GM18873 (cell line): ENCODE measurements around the gene APOE.
"Not testable (repeated sequence)": the region's sequence is repeated elsewhere in the genome, so short reads cannot be mapped to it uniquely, and the experiment has no call there.

Experiments used
- ATAC-seq: cut with Tn5 transposase; IDR thresholded peaks from one replicate; pipeline ENCODE4 v1.9.1; 2021; ENCODE audit warnings: mild to moderate bottlenecking, moderate library complexity, moderate number of reproducible peaks; ENCODE audit not compliant: unreplicated experiment, low FRiP score

APOE gene

DNA sequence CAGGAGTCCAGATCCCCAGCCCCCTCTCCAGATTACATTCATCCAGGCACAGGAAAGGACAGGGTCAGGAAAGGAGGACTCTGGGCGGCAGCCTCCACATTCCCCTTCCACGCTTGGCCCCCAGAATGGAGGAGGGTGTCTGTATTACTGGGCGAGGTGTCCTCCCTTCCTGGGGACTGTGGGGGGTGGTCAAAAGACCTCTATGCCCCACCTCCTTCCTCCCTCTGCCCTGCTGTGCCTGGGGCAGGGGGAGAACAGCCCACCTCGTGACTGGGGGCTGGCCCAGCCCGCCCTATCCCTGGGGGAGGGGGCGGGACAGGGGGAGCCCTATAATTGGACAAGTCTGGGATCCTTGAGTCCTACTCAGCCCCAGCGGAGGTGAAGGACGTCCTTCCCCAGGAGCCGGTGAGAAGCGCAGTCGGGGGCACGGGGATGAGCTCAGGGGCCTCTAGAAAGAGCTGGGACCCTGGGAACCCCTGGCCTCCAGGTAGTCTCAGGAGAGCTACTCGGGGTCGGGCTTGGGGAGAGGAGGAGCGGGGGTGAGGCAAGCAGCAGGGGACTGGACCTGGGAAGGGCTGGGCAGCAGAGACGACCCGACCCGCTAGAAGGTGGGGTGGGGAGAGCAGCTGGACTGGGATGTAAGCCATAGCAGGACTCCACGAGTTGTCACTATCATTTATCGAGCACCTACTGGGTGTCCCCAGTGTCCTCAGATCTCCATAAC, at the start of gene APOE:
APOE (plus strand) TSS at position 360 of the 724 bp plus-strand sequence. CDS start 829 bp downstream, outside the sequence.
- ATAC-seq: no peak

DNA sequence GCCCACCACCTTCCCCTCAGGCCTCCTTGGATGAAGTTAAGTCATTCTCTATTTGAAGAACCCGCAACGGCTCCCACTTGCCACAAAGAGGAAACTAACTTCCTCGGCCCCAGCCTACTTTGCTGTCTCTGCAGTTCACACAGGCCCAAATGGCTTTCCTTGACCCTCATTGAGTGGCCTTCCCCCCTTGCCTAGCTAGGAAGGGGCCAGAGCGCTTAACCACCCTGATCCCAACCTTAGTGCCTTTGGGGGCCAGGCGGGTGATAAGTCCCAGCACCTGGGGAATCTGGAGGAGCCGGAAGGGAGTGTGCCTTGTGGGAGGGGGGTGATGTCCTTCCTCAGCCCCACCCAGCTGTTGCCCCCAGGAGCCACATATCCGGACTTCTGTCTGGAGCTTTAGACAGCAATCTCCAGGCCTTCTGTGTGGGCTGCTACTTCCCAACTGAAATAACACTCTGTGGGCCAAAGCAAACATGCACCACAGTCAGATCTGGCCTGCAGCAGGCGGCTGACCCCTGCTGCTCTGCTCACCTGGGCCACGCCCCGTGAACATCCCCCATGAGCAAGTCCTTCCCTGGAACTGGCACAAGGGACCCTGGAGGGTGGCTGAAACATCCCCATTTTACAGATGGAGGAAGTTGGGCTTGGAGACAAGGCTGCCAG, 49.0 kb upstream of the APOE start:
- ATAC-seq: no peak

DNA sequence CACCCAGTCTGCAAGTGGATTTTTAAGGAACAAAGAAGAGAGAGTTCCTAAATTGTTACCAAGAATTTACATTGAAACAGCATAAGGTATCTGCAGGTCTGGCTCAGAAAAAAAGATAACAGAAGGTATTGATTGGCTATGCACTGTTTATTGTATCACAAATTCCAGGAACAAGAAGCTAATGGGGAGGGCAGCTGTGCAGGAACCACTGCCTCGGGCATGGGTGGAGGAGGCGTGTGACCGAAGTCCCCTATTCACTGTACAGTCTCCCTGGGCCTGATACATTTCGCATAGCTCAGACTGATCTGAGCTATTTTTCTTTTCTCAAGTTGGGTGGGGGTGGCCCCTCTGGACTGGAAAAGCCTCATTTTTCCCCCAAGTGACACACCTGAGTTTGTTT, 47.8 kb upstream of the APOE start:
- no peak for ATAC-seq

DNA sequence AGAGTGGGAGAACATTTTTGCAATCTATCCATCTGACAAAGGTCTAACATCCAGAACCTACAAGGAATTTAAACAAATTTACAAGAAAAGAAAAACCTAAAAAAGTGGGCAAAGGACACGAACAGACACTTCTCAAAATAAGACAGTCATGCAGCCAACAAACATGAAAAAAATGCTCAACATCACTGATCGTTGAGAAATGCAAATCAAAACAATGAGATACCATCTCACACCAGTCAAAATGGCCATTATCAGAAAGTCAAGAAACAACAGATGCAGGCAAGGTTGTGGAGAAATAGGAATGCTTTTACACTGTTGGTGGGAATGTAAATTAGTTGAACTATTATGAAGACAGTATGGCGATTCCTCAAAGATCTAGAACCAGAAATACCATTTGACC, 44.0 kb upstream of the APOE start:
- not testable (repeated sequence) for ATAC-seq

DNA sequence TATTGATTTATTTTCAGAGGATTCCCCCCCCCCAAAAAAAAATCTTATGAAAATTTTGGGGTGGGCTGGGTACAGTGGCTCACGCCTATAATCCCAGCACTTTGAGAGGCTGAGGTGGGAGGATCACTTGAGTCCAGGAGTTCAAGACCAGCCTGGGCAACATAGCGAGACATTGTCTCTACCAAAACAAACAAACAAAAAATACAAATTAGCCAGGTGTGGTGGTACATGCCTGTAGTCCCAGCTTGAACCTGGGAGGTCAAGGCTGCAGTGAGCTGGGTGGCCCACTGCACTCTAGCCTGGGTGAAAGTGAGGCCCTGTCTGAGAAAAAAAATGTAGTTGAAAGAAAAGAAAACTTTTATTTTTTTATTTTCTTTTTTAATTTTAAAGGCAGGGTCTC, 41.6 kb upstream of the APOE start:
- ATAC-seq: no peak

DNA sequence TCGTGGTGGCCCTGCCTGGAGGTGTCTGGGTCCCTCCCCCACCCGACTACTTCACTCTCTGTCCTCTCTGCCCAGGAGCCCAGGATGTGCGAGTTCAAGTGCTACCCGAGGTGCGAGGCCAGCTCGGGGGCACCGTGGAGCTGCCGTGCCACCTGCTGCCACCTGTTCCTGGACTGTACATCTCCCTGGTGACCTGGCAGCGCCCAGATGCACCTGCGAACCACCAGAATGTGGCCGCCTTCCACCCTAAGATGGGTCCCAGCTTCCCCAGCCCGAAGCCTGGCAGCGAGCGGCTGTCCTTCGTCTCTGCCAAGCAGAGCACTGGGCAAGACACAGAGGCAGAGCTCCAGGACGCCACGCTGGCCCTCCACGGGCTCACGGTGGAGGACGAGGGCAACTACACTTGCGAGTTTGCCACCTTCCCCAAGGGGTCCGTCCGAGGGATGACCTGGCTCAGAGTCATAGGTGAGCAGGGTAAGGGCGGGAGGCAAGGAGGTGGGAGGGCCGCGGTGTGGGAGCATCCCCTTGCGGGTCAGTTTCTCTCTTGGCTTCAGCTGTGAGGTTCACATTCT, 40.3 kb upstream of the APOE start:
- no peak for ATAC-seq

DNA sequence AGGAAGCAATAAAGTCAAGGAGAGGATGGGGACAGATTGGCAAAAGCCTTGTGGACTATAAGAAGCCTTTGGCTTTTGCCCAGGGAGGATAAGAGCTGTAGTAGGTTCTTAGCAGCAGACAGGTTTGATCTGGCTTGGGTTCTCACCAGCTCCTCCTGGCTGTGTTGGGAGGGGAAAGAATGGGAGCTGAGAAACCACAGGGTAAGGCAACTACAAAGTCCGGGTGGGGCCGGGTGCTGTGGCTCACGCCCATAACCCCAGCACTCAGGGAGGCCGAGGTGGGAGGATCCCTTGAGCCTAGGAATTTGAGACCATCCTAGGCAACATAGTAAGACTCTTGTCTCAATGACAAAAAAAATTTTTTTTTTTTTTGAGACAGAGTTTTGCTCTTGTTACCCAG, 38.9 kb upstream of the APOE start:
- no peak for ATAC-seq

DNA sequence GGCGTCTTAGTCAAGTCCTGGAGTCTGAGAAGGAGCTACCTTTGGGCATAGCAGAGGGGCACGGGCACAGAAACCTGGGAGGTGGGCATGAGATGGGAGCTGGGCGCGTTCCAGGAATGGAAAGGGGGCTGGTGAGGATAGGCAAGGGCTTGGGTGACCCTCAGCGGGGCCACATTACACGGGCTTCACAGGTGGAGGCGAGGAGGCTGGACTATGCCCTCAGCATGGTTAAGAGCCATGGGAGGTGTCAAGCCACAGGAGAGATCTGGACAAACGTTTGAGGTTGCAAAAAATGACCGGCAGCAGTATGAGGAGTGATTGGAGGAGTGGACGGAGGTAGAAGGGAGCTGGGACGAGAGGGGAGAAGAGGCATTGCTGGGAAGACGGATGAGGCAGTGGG, 38.0 kb upstream of the APOE start:
- ATAC-seq: no peak

DNA sequence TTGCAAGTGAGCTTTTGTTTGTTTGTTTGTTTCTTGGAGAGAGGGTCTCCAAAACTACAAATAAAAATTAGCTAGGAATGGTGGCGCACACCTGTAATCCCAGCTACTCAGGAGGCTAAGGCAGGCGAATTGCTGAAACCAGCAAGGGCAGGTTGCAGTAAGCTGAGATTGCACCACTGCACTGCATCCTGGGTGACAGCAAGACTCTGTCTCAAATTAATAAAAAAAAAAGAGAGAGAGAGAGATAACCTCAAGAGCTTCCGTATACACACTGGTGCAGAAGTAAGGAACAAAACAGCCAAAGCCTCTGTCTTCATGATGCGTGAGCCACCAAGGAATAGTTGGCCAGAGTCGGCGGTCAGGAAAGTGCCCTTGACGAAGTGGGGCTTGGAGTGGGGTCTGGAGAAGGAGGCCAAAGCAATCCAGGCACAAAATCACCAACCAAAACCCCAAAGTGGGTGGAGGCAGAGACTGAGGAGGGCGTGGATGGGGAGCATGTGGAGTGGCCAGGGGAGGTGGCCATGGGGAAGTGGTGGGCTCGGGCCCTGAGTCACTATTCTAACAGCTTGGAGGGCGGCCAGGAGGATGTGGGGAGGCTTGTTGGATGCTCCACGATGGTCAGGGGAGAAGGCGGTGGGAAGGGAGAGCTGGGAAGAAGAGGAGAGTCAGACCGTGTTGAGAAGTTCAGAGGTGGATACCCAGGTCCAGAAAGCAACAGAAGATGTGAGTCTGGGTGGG, 35.7 kb upstream of the APOE start:
- ATAC-seq: no peak

DNA sequence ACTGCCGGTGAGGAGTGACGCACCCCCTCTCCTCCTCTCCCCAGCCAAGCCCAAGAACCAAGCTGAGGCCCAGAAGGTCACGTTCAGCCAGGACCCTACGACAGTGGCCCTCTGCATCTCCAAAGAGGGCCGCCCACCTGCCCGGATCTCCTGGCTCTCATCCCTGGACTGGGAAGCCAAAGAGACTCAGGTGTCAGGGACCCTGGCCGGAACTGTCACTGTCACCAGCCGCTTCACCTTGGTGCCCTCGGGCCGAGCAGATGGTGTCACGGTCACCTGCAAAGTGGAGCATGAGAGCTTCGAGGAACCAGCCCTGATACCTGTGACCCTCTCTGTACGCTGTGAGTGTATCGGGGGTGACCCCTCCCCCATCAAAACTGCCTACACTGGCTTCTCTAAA, 33.8 kb upstream of the APOE start:
- no peak for ATAC-seq

DNA sequence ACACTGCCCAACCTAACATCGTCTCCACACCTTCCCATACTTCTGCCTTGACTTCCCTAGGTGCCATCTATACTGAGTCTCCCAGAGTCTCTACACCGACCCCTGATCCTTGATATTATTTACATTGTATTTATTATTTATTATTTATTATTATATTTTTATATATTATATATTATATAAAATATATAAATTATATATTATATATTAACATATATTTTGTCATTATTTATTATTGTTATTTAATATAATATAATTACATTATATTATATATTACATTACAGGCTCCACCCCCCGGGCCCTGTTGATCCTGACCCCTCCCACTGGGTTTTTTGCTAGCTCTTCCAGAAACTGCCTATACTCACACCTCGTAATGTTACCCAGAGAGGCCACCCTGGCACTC, 32.9 kb upstream of the APOE start:
- no peak for ATAC-seq

DNA sequence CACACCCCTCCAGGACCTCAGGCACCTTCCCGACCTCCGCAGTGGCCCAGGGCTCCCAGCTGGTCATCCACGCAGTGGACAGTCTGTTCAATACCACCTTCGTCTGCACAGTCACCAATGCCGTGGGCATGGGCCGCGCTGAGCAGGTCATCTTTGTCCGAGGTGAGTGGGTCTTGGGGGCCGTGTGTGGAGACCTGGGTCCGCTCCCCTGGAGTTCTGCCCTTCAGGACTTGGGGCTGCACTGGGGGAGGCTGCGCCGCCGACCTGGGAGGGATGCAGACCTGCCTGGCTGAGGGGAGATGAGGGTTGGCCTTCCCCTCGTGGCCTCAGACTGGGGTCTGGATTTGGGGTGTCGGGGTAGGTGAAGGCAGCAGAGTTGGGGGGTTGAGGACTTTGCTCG, 31.3 kb upstream of the APOE start:
- ATAC-seq: no peak

DNA sequence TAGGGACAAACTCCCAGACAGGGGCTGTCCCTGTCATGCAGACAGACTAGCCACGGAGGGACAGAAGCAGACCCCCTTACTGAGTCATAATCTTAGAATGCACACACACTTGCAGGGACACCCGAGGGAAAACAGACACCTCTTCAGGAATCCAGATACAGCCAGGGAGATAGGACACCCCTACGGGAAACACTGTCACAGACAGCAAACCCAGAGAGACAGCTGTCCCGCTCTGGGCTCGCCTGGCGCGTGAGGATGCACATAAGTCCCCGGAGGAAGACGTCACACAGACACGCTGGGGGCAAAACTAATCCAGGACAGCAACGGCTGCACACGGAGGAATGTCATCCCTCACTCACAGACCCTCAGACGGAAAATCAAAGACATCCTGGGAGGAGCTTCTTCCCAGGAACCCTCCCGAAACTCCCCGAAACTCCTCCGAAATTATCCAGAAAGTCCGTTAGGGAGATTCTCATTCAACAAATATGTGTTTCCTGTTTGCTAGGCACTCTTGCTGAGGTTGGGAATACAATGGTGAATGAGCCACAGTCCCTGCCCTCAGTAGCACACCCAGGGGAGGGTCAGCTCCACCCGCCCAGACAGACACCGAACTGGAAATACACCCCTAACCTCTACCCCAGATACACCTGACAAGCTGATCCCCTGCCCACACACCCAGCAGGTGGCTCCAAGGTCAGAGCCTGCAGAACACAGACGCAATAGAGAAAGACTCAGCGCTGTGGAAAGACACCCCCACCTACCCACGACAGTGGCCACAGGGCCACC, 29.7 kb upstream of the APOE start:
- no peak for ATAC-seq

DNA sequence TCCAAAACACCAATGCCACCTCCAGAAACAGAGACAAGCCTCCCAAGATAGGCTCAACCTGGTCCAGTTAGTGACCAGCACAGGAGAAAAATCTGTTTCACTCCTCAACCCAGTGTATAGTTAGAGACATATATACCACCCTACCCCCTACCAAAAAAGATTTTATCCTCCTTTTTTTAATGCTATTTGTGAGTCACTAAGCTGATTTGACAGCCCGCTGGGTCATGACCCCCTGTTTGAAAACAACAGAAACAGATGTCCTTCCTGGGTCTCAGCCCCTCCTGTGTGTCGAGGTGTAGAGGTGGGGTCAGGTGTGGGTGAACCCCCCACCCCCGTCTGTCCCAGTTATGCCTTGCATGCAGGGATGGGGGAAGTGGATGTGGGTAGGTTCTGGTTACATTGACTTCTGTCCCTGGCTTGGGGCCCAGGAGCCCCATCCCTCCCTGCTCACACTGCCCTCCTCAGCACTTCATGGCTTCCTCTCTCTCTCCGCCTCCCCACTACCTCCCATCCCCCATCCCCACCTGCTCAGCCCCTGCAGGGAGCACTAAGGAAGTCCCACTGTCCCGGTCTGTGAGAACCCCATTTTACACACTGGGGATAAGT, 28.6 kb upstream of the APOE start:
- no peak for ATAC-seq

DNA sequence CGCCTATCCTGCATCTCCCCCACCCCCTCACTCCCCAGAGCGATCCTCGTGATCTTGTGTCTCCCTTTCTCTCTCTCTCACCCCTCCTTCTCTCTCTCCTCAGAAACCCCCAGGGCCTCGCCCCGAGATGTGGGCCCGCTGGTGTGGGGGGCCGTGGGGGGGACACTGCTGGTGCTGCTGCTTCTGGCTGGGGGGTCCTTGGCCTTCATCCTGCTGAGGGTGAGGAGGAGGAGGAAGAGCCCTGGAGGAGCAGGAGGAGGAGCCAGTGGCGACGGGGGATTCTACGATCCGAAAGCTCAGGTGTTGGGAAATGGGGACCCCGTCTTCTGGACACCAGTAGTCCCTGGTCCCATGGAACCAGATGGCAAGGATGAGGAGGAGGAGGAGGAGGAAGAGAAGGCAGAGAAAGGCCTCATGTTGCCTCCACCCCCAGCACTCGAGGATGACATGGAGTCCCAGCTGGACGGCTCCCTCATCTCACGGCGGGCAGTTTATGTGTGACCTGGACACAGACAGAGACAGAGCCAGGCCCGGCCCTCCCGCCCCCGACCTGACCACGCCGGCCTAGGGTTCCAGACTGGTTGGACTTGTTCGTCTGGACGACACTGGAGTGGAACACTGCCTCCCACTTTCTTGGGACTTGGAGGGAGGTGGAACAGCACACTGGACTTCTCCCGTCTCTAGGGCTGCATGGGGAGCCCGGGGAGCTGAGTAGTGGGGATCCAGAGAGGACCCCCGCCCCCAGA, 27.3 kb upstream of the APOE start:
- no peak for ATAC-seq

DNA sequence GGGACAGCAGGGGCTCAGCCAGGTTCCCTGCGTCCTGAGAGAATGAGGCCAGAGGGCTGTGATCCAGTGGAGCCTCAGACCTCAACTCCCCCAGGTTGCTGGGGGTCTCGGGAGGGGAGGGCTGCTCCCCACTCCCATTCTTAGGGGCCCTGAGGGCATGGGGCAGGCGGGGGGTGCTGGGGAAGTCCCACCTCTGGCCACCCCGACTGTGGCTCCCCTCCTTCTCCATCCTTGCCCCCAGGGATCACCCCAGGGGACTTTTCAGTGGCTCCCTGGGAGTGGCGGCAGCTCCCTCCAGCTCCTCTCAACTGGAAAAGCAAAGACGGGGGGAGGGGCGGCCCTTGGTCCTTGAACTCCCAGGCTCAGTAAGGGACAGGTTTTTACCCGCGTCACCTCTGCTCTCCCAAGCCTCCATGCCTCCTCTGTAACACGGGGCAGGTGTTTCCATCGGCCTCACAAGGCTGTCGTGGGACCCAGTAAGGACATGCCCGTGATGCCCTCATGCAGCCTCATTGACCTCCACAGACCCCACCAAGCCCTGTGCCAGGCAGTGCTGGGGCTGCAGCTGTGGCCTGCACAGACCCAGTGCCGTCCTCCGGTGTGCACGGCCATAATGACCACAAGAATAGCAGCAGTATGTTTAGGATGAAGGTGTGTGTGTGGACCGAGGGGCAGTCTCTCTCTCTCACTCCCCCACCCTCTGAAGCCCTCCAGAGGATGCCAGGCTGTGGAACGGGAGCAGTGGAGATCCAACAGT, 26.1 kb upstream of the APOE start:
- ATAC-seq: no peak

DNA sequence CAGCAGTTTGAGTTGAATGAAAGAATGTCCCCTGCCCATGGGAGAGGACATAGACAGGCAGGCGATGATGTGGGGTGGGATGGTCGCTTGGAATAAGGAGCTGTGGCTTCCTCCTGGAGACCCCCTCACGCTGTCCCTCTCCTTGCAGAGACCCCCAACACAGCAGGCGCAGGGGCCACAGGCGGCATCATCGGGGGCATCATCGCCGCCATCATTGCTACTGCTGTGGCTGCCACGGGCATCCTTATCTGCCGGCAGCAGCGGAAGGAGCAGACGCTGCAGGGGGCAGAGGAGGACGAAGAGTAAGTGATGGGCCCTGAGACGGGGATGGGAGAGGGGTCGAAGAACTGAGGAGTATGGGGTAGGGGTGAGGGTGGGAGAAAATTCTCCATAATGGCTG, 23.5 kb upstream of the APOE start:
- ATAC-seq: no peak

DNA sequence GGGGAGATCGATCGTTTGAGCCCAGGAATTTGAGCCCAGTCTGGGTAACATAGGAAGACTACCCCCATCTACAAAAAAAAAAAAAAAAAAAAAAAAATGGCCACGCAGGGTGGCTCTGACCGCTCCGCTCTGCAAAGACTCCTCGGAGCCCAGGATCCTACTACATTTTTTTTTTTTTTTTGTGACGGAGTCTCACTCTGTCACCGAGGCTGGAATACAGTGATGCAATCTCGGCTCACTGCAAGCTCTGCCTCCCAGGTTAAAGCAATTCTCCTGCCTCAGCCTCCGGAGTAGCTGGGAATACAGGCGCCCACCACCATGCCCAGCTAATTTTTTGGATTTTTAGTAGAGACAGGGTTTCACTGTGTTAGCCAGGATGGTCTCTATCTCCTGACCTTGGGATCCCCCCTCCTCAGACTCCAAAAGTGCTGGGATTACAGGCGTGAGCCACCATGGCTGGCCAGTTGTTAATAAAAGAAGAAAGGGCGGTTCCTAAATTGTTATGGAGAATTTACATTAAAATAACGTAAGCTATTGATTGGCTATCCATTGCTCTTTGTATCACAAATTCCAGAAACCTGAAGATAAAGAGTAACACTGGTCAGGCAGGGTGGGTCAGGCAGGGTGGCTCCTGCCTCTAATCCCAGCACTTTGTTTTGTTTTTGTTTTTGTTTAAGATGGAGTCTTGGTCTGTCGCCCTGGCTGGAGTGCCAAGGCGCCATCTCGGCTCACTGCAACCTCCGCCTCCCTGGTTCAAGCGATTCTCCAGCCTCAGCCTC, 22.8 kb upstream of the APOE start:
- not testable (repeated sequence) for ATAC-seq
